Measurements from ENCODE around the gene PTCH2. TPM values are rescaled to one million over a fixed set of nuclear protein-coding genes. Genes with fewer than 3 reads are reported as not detected.

PTCH2 gene
- total RNA-seq, 1 experiment from 2014 or later = 0.79 TPM

DNA sequence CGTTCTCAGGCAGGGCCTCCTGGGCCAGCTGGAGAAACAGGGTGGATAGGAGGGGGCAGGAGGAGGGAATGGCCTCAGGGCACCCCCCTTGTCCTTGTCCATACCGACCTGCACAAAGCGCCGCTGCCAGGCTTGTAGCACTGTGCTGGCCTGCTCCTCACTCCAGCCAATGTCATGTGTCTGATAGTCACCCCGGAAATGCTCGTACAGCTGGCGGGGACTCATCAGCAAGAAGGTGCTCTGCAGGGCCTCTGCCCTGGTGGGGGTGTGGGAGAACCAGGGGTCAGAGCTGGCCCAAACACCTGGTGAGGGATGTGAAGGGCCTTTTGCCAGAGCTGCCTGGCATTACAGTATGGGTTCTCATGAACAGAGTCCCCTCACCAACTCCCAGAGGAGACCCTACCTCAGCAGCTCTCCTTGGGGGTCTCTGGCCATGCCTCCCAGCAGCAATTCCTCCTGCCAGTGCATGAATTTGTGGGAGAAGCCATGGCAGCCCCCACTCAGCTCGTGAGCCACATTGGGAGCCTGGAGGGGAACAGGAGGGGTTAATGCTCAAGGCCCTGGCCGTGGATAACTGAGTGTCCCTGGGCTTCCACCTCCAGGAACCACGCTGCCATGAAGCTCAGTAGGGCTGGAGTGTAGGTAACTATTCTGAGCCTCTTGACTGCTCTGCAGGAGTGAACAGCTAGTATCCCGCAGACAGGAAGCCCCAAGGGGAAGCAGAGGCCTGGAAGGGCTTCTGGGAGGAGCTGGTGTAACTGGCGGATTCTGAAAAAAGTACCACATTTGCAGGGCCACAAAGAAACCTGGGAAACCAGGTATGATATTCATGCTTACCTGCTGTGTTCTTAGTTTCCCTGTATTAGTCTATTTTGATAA, 13.3 kb downstream of the PTCH2 start:
- no peak overlapping the region for H3K18ac ChIP-seq (ENCODE audit: insufficient read length, low read depth, low read length)
- H2BK120ac ChIP-seq (ENCODE audit: low read depth, low read length, poor library complexity, severe bottlenecking) = no peak overlapping the region

More for the DNA sequence above, 13.3 kb downstream of the PTCH2 start:
- H3K36me3 Mint-ChIP-seq (ENCODE audit: insufficient read depth in 1 of 3, low read depth in 3 of 3) = no peaks in the 10 kb centered on the region
- no peak overlapping the region for H4K8ac ChIP-seq (replicated peaks; ENCODE audit: insufficient read length, low read depth, low read length)
- no peaks in the 10 kb centered on the region for H3K23me2 ChIP-seq (ENCODE audit: insufficient read length, low read depth, low read length, poor library complexity, severe bottlenecking)
- no peak overlapping the region for H2BK5ac ChIP-seq (ENCODE audit: insufficient read length, low read length)
- no peak overlapping the region for H2BK12ac ChIP-seq (ENCODE audit: insufficient read length, low read depth, low read length)
- no peak for DNase-seq
- H3K27me3 Mint-ChIP-seq (ENCODE audit: low read depth) = no peaks in the 10 kb centered on the region; the same call in 1 of the 2 replicates
- no peaks in the 10 kb centered on the region for H4K20me1 ChIP-seq (ENCODE audit: control insufficient read depth, insufficient read depth, insufficient read length)
- H3K4me2 ChIP-seq (ENCODE audit: insufficient read depth, insufficient read length, low read length) = no peak overlapping the region
- H2BK20ac ChIP-seq (ENCODE audit: low read depth, low read length, poor library complexity, severe bottlenecking) = no peak overlapping the region
- no peaks in the 10 kb centered on the region for H3K9me3 ChIP-seq (ENCODE audit: control insufficient read depth, low read depth, low read length)
- no peak overlapping the region for H3K4ac ChIP-seq (ENCODE audit: low read depth, low read length)
- no peaks in the 10 kb centered on the region for H3K79me2 ChIP-seq (ENCODE audit: insufficient read depth, low read length)
- H3K9ac ChIP-seq (ENCODE audit: extremely low read depth, insufficient read length, low read length) = no peak overlapping the region
- H3K27me3 ChIP-seq (ENCODE audit: insufficient read depth, low read length) = no peaks in the 10 kb centered on the region
- no peaks in the 10 kb centered on the region for H3K9me3 Mint-ChIP-seq
- no peaks in the 10 kb centered on the region; the same call in 1 of the 2 replicates for H3K4me1 ChIP-seq (ENCODE audit: insufficient read depth, low read length)
- peak overlapping the region in 1 of 3 experiments; percentile 49; a peak in 1 of 7 replicates for H3K27ac Mint-ChIP-seq
- H3K56ac ChIP-seq (ENCODE audit: insufficient read length, low read depth, low read length) = no peak overlapping the region
- H3K79me1 ChIP-seq (ENCODE audit: insufficient read depth, low read depth, low read length, poor library complexity, severe bottlenecking) = no peaks in the 10 kb centered on the region
- no CpG with 5 or more reads among the region's 12 CpGs for WGBS (ENCODE audit: extremely low coverage, insufficient read length, low lambda C conversion rate)
- H3K27ac ChIP-seq (ENCODE audit: insufficient read length, low read depth, low read length) = no peak overlapping the region
- no peak overlapping the region for H2AK5ac ChIP-seq (ENCODE audit: insufficient read length, low read length)
- H2BK15ac ChIP-seq (ENCODE audit: low read depth, low read length) = no peak overlapping the region
- no peak for TF ChIP-seq CTCF (conservative IDR thresholded peaks at IDR 0.05)
- peaks cover 10 to 18% of the 10 kb centered on the region in 2 experiments for H3K4me1 Mint-ChIP-seq
- H4K91ac ChIP-seq (ENCODE audit: insufficient read length, low read depth, low read length) = no peak overlapping the region
- no peak overlapping the region for H2AFZ ChIP-seq (ENCODE audit: low read length)
- H3T11ph ChIP-seq (ENCODE audit: low read length) = no peak overlapping the region
- H3K4me3 Mint-ChIP-seq = no peak overlapping the region
- no peak overlapping the region for H3K23ac ChIP-seq (ENCODE audit: insufficient read length, low read depth, low read length)
- H4K5ac ChIP-seq (ENCODE audit: insufficient read length, low read depth, low read length) = no peak overlapping the region
- no peak overlapping the region; the same call in 1 of the 2 replicates for H3K14ac ChIP-seq (ENCODE audit: insufficient read depth, low read length)
